Measurements from ENCODE around the gene KLF13. TPM values are rescaled to one million over a fixed set of nuclear protein-coding genes. Genes with fewer than 3 reads are reported as not detected.

Gene KLF13
- total and polyA plus RNA-seq, 2 donors (not counting 1 experiment from before 2014, with no cell fraction given) = 39.6 to 42.9 TPM

GRCh38 chr15:31337352-31338031 lies 10.9 kb downstream of the KLF13 start:
- Histone ChIP-seq H3K36me3 (ENCODE audit: control insufficient read depth, insufficient read depth, low read length) (no peaks in the 10 kb centered on the region), H3K27ac (ENCODE audit: insufficient read depth, low read length) (no peak overlapping the region), H3K27me3 (ENCODE audit: control insufficient read depth, insufficient read depth, low read length) (no peaks in the 10 kb centered on the region), H3K79me2 (ENCODE audit: control insufficient read depth, insufficient read depth, low read length) (peaks cover 79% of the 10 kb centered on the region), H3K4me2 (ENCODE audit: extremely low read depth, insufficient read depth, low read length) (no peak overlapping the region), H3K4me1 (ENCODE audit: control insufficient read depth, extremely low read depth, insufficient read depth, low read length) (peaks cover 17% of the 10 kb centered on the region), H3K9ac (ENCODE audit: insufficient read depth, low read length) (no peak overlapping the region), H3K4me3 (replicated peaks in 1 of 4; ENCODE audit: control extremely low read depth in 1 of 4, insufficient read depth in 1 of 4, low read depth in 3 of 4, low read length in 4 of 4) (no peak overlapping the region), H4K20me1 (ENCODE audit: control insufficient read depth, extremely low read depth, insufficient read depth, low read length) (no peaks in the 10 kb centered on the region), H2AFZ (ENCODE audit: low read length) (no peak overlapping the region), H3K9me3 (ENCODE audit: control insufficient read depth, insufficient read depth, low read depth, low read length) (no peaks in the 10 kb centered on the region)
- TF ChIP-seq EZH2 (IDR thresholded peaks at IDR 0.05; ENCODE audit: low read length, missing control alignments) = no peak
- no peak for TF ChIP-seq CTCF (conservative IDR thresholded peaks at IDR 0.05 in 1 of 2, IDR thresholded peaks at IDR 0.05 in 1 of 2; ENCODE audit: low read depth in 1 of 2, low read length in 2 of 2)
- no peak for DNase-seq (ENCODE audit: low read depth in 2 of 2)

GRCh38 chr15:31338318-31338878 lies 11.8 kb downstream of the KLF13 start:
- DNase-seq (ENCODE audit: low read depth in 2 of 2) = peak in 1 of 2 donors; percentile 5
- H3K79me2 ChIP-seq (ENCODE audit: control insufficient read depth, insufficient read depth, low read length) = peaks cover 80% of the 10 kb centered on the region
- no peaks in the 10 kb centered on the region for H3K27me3 ChIP-seq (ENCODE audit: control insufficient read depth, insufficient read depth, low read length)
- no peaks in the 10 kb centered on the region for H4K20me1 ChIP-seq (ENCODE audit: control insufficient read depth, extremely low read depth, insufficient read depth, low read length)
- H2AFZ ChIP-seq (ENCODE audit: low read length) = no peak overlapping the region
- H3K36me3 ChIP-seq (ENCODE audit: control insufficient read depth, insufficient read depth, low read length) = no peaks in the 10 kb centered on the region
- H3K27ac ChIP-seq (ENCODE audit: insufficient read depth, low read length) = peak overlapping the region; percentile 82
- peaks cover 17% of the 10 kb centered on the region for H3K4me1 ChIP-seq (ENCODE audit: control insufficient read depth, extremely low read depth, insufficient read depth, low read length)
- H3K9ac ChIP-seq (ENCODE audit: insufficient read depth, low read length) = no peak overlapping the region
- no peaks in the 10 kb centered on the region for H3K9me3 ChIP-seq (ENCODE audit: control insufficient read depth, insufficient read depth, low read depth, low read length)
- peak overlapping the region; percentile 72 for H3K4me2 ChIP-seq (ENCODE audit: extremely low read depth, insufficient read depth, low read length)
- TF ChIP-seq EZH2 (IDR thresholded peaks at IDR 0.05; ENCODE audit: low read length, missing control alignments) (no peak), CTCF (conservative IDR thresholded peaks at IDR 0.05 in 1 of 2, IDR thresholded peaks at IDR 0.05 in 1 of 2; ENCODE audit: low read depth in 1 of 2, low read length in 2 of 2) (no peak)
- no peak overlapping the region for H3K4me3 ChIP-seq (replicated peaks in 1 of 4; ENCODE audit: control extremely low read depth in 1 of 4, insufficient read depth in 1 of 4, low read depth in 3 of 4, low read length in 4 of 4)

- Histone ChIP-seq H3K79me2 (ENCODE audit: control insufficient read depth, insufficient read depth, low read length) (peaks cover 81% of the 10 kb centered on the region), H3K27ac (ENCODE audit: insufficient read depth, low read length) (peak overlapping the region; percentile 82)
Observed at GRCh38 chr15:31338879-31339557, 12.4 kb downstream of the KLF13 start.

More at GRCh38 chr15:31338879-31339557, 12.4 kb downstream of the KLF13 start:
- no peaks in the 10 kb centered on the region for H3K9me3 ChIP-seq (ENCODE audit: control insufficient read depth, insufficient read depth, low read depth, low read length)
- peak; percentile 59 to 83 for DNase-seq (ENCODE audit: low read depth in 2 of 2)
- peak overlapping the region; percentile 72 for H3K4me2 ChIP-seq (ENCODE audit: extremely low read depth, insufficient read depth, low read length)
- TF ChIP-seq EZH2 (IDR thresholded peaks at IDR 0.05; ENCODE audit: low read length, missing control alignments) = no peak
- TF ChIP-seq CTCF (conservative IDR thresholded peaks at IDR 0.05 in 1 of 2, IDR thresholded peaks at IDR 0.05 in 1 of 2; ENCODE audit: low read depth in 1 of 2, low read length in 2 of 2) = no peak
- no peak overlapping the region for H3K4me3 ChIP-seq (replicated peaks in 1 of 4; ENCODE audit: control extremely low read depth in 1 of 4, insufficient read depth in 1 of 4, low read depth in 3 of 4, low read length in 4 of 4)
- no peaks in the 10 kb centered on the region for H3K27me3 ChIP-seq (ENCODE audit: control insufficient read depth, insufficient read depth, low read length)
- no peaks in the 10 kb centered on the region for H4K20me1 ChIP-seq (ENCODE audit: control insufficient read depth, extremely low read depth, insufficient read depth, low read length)
- peak overlapping the region; percentile 13 for H3K9ac ChIP-seq (ENCODE audit: insufficient read depth, low read length)
- H3K4me1 ChIP-seq (ENCODE audit: control insufficient read depth, extremely low read depth, insufficient read depth, low read length) = peaks cover 17% of the 10 kb centered on the region
- H2AFZ ChIP-seq (ENCODE audit: low read length) = no peak overlapping the region
- H3K36me3 ChIP-seq (ENCODE audit: control insufficient read depth, insufficient read depth, low read length) = no peaks in the 10 kb centered on the region
